ENCODE measurements around the gene FOXR1.

FOXR1 gene

GRCh38 chr11:119026970-119027369 is 55.4 kb downstream of the FOXR1 start:
- DNase-seq: no peak
- no peak for ATAC-seq

GRCh38 chr11:119027561-119028345 is 56.2 kb downstream of the FOXR1 start:
- no peak for DNase-seq
- no peak for ATAC-seq

DNA sequence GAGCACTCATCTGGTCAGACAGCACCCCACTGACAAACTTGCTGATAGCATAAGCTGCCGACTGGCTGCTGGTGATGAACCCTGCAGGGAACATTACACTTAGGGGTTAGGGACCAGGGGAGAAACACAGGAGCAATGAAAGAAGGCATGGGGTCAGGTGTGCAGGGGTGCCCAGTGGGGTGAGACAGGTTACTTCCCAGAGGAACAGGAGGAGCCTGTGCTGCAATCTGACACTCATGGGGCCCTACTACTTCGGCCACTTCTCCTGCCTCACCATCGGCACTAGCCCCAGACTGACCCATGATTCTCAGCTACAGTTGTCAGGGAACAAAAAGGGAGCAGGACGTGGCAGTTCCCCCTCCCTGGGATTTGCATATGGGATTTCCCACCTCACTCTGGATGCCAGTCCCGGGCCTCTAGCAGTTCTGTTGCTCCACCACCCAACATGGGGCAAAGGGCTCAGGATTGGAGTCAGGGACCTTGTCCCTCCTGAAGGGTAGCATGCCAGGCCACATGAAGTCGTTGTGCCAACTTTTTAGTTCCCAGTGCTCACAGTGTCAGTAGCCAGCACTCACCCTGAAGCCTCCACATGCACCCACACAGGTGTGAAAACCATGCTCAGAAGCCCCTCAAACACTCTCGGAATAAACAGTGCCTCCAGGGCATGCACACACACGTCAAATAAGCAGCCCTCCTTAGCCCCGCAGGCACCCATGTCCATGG is 56.9 kb downstream of the FOXR1 start:
- no peak for ATAC-seq
- no peak for DNase-seq

DNA sequence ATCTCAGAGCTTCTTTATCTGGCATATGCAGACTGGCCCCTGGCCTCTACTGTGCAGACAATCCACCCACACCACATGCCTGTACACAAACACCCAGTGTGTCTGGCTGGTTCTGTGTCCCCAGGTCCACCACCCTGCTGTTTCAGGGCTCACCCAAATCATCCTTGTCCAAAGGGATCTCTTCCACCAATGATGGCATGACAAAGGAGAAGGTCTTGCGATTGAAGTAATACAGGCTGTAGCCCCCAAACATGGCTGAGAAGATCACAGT is 57.4 kb downstream of the FOXR1 start:
- DNase-seq (no peak), ATAC-seq (no peak)

- DNase-seq (peak; percentile 42), ATAC-seq (peak; percentile 25)
These were observed 57.9 kb downstream of the FOXR1 start for GRCh38 chr11:119029340-119030028.

GRCh38 chr11:119030029-119030328 is 58.4 kb downstream of the FOXR1 start:
- ATAC-seq: peak; percentile 34
- DNase-seq: peak; percentile 50

GRCh38 chr11:119030329-119031047 is 58.9 kb downstream of the FOXR1 start, which contains the start of gene SLC37A4:
Gene SLC37A4, minus strand, starts transcription at chr11:119030877.
- peak; percentile 90 for ATAC-seq
- DNase-seq: peak; percentile 99

Measured in stimulated activated naive CD8-positive, alpha-beta T cell treated with anti-CD3 and anti-CD28 coated beads, Interleukin-15, Interleukin-2, amounts not matched to agents 100 U/mL and 50 U/mL, for 24 hours (primary cell).